Right kidney (tissue), 1 donor: ENCODE results near the gene TTC7B.

Source experiments
- DNase-seq: peaks from one replicate; pipeline ENCODE4 v3.0.0-alpha.2; 2016

TTC7B gene

GRCh38 chr14:90616881-90617280 lies 199.3 kb downstream of the TTC7B start:
- DNase-seq = no peak

- DNase-seq = no peak
These were observed 199.9 kb downstream of the TTC7B start for GRCh38 chr14:90616313-90616712.

- DNase-seq = no peak
These were observed 200.6 kb downstream of the TTC7B start for GRCh38 chr14:90615517-90616060.

GRCh38 chr14:90614696-90615516 lies 201.3 kb downstream of the TTC7B start:
- no peak for DNase-seq

GRCh38 chr14:90613997-90614396 lies 202.2 kb downstream of the TTC7B start:
- DNase-seq = no peak

- no peak for DNase-seq
These were observed 202.8 kb downstream of the TTC7B start for GRCh38 chr14:90613453-90613852.

- no peak for DNase-seq
These were observed 203.4 kb downstream of the TTC7B start for GRCh38 chr14:90612801-90613200.

GRCh38 chr14:90611936-90612335 lies 204.3 kb downstream of the TTC7B start:
- DNase-seq = no peak

- no peak for DNase-seq
These were observed 204.7 kb downstream of the TTC7B start for GRCh38 chr14:90611501-90611900.

GRCh38 chr14:90610346-90611040 lies 205.7 kb downstream of the TTC7B start:
- DNase-seq = no peak

- no peak for DNase-seq
These were observed 206.9 kb downstream of the TTC7B start for GRCh38 chr14:90609376-90609775.

- no peak for DNase-seq
These were observed 207.3 kb downstream of the TTC7B start for GRCh38 chr14:90608929-90609341.

GRCh38 chr14:90608281-90608680 lies 207.9 kb downstream of the TTC7B start:
- no peak for DNase-seq

GRCh38 chr14:90607141-90607540 lies 209.1 kb downstream of the TTC7B start:
- DNase-seq = no peak

- no peak for DNase-seq
These were observed 209.8 kb downstream of the TTC7B start for GRCh38 chr14:90606434-90606833.

GRCh38 chr14:90605430-90605829 lies 210.8 kb downstream of the TTC7B start:
- no peak for DNase-seq

GRCh38 chr14:90604356-90604755 lies 211.9 kb downstream of the TTC7B start:
- no peak for DNase-seq

- DNase-seq = no peak
These were observed 212.4 kb downstream of the TTC7B start for GRCh38 chr14:90603841-90604240.

- no peak for DNase-seq
These were observed 212.9 kb downstream of the TTC7B start for GRCh38 chr14:90603336-90603735.

- no peak for DNase-seq
These were observed 214.0 kb downstream of the TTC7B start for GRCh38 chr14:90602088-90602687.

GRCh38 chr14:90601563-90601962 lies 214.7 kb downstream of the TTC7B start:
- no peak for DNase-seq

- DNase-seq = no peak
These were observed 215.6 kb downstream of the TTC7B start for GRCh38 chr14:90600619-90601018.
